Measurements from ENCODE around the gene TRPC1.
"Not testable (repeated sequence)": the region's sequence is repeated elsewhere in the genome, so short reads cannot be mapped to it uniquely, and the experiment has no call there.

TRPC1 gene

DNA sequence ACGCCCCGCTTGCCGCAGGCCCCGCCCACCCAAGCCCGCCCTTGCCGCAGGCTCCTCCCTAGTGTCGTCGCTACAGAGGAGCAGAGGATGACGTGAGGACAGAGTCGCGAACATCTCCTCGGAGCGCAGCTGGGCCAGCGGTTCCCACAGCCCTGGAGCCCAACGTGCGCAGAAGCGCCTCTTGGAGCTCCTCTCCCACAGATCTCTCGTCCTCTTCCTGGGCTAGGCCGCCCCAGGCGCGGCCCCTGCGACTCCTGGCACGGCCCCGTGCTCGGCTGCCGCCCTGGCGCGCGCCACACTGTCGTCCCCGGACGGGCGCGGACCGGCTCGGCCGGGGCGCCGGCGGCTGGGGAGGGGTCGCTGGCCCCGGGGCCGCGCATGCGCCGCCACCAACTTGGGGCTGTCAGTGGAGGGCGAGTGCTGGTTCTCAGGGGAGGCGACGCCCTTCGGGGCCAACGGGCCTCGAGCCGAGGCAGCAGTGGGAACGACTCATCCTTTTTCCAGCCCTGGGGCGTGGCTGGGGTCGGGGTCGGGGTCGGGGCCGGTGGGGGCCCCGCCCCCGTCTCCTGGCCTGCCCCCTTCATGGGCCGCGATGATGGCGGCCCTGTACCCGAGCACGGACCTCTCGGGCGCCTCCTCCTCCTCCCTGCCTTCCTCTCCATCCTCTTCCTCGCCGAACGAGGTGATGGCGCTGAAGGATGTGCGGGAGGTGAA, at the start of gene TRPC1:
TRPC1 (plus strand) TSS at position 67 of the 714 bp plus-strand sequence; CDS start at position 593, 526 bp downstream.
- DNase-seq (ENCODE audit: low read depth): peak; percentile 70

DNA sequence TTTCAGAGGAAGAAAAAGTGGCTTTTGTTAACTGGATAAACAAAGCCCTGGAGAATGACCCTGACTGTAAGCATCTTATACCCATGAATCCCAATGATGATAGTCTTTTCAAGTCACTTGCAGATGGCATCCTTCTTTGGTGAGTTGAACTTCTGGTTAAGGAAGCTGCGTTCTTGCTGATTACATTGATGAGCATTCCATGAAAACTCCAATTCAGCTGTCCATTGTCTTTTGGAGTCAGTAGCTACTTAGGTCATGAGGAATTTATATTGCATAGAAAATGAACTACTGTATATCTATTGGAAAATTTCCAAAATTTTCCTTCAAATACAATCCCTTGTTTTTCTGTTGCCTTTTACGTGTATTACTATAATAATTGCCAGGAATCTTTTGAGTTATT, 47.7 kb upstream of the TRPC1 start:
- no peak for DNase-seq (ENCODE audit: low read depth)

DNA sequence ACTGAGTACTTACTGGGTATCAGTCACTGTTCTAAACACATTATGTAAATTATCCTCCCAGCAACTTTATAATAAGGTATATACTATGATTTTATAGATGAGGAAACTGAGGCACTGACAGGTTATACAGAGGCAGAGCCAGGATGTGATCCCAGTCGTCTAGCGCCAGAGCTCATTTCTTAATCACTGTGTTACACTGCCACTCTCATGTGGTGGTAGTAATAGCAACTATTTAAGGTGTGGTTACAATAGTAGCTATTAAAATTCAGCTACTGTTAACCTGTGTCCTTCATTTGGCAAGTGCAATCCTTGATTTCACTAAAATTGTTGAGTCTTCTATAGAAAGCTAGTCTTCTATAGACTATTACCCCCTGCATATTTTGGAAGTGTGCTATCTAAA, 43.1 kb upstream of the TRPC1 start:
- no peak for DNase-seq (ENCODE audit: low read depth)

DNA sequence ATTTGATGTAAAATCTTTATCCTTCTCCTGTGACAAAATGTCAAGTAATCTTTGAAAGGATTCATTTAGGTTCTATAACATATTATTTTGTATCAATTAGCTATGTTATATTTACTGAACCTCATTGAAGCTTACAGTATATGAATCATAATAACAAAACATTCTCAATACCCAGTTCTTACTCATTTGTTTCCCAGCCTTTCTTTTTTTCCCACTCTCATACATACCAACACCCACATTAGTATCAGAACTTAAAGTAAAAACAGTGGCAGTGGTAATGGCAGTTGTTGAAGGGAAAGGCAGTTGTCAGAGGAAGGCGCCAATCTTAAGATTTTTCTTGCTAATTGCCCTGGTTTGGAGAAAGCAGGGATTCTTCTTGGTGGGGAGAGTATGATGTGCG, 33.2 kb upstream of the TRPC1 start:
- DNase-seq (ENCODE audit: low read depth): no peak

DNA sequence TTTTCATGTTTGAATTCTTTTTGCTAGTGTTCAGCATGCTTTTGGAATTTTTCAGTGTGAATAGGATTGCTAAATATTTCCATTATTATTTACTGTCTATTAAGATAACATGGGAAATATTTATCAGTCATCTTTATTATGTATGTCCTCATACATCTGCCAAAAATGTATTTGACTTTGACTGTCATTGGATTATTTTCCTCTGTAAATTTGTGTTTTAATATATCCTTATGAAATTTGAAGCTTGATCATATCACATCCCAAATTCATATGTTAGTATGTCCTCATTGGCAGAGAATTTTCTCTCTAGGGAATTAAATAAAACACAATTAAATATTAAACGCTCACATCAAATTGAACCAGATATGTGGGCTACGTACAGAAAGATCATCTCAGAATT, 32.3 kb upstream of the TRPC1 start:
- DNase-seq (ENCODE audit: low read depth): no peak

DNA sequence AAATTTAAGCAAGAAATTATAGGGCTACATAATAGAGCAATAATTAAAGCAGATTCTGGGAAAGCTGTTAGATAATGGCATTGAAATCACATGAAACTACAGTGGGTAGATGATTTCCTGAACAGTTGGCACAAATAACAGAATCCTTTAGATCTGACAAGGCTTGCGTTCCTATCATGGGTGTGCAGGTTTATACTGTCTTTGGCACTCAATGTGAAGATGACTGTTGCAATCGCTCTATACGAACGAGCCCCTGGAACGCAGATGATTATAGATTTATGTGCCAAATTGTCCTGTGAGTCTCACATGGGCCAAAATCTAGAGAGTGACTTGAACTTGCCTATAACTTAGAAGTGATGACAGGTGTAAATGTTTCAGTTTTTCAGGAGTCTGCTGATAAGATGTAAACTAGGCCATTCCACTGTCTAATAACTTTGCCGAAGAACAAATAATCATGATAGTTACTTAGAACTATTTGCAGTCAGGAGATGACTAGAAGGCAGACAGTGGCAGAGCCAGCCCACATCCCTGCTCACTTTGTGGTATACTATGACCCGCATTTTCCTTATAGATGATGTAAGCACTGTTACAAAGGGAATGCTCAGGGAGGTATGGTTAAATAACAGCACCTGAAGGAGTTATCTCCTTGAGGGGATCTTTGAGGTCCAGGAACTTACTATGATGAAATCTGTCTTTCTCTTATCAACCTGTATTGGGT, 30.5 kb upstream of the TRPC1 start:
- DNase-seq (ENCODE audit: low read depth): no peak

DNA sequence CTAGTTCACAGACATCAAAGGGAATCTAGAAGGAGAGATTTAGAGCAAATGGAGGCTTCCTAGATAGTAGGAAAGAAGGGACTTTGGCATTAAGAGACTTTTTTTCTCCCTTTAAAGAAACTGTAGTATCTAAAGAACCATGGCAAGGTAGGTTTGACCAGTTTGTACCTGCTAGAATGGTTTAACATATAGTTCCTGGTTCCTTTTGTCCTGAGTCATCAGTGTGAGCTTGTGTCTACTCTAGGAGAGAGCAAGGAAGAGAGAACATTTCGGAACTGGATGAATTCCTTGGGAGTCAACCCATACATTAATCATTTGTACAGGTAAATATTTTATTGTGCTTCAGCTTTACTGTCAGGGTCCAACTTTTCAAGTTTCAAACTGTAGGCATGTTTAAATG, 29.6 kb upstream of the TRPC1 start:
- DNase-seq (ENCODE audit: low read depth): no peak

DNA sequence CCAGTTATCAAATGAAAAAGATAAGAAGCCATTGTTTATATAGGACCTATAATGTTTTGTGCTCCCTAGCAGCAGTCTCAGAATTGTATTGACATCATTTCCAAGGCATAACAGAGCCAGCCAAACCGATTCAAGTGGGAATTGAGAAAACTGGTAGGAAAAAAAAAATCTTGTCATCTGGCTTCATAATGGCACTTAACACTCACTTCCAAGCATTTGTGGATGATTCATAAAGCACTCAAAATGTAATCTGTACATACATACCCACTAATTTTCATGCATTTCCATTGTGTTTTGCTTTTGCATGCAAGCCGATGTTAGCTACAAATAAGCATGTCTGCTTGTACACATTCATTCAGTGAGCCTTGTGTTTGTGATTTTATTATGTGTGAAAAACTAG, 18.6 kb upstream of the TRPC1 start:
- no peak for DNase-seq (ENCODE audit: low read depth)

DNA sequence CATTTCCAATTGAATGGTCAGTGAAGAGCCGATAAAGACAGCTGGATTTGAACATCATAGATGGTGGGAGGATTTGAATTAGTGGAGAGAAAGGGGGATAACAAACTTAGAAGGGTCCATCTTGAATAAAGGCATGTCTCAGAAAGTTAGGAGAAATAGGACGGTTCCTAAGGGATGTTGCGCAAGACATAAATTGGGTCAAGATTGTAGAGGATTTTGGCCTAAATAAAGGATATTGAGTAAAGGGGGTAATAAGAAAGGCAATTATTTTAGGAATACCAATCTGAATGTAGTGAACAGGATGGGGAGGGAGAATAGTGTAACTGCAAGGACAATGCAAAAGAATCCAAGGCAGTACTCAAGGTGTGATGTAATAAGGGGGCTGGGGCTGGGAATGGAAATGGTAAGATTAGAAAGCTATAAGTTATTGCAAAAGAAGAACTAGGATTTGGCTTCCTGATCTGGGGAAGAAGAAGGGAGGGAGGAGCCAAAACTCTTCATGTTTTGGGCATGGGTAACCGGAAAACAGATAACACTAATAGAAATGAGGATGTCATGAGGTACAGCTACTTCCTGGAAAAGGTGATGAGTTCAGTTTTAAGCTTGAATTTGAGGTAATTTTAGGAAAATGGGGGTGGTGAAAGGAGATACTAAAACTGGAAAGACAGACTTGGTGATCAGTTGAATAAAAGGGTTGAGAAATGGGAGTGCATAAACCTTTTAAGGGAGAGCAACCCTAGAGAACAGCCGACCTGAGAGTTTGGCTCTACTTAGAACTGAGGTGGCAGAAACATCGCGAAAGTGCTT, 17.3 kb upstream of the TRPC1 start:
- no peak for DNase-seq (ENCODE audit: low read depth)

DNA sequence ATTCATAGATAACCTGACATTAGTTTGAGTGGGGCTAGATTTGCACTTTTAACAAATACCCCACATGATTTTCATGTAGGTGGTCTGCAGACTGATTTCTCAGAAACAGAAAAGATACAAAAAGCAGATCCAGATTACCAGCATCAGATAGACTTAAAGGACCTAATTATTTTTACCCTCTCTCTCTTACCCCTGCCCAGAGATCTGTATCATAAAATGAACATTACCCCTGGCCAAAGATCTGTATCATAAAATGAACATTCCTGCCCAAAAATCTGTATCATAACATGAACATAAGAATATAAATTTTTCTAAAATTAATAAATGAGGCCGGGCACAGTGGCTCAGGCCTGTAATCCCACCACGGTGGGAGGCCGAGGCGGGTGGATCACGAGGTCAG, 14.6 kb upstream of the TRPC1 start:
- DNase-seq (ENCODE audit: low read depth): no peak

DNA sequence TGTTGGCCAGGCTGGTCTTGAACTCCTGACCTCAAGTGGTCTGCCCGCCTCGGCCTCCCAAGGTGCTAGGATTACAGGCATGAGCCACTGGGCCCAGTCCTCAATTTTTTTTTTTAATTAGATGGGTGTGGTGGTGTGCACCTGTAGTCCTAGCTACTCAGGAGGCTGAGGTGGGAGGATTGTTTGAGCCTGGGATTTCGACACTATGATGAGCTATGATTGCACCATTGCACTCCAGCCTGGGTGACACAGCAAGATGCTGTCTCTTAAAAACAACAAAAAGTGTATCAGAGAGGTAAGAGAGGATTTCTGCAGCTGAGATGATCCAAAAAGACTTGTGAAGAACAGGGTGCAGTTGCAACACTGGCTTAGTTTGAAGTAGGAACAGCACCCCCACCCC, 9.0 kb upstream of the TRPC1 start:
- not testable (repeated sequence) for DNase-seq (ENCODE audit: low read depth)

DNA sequence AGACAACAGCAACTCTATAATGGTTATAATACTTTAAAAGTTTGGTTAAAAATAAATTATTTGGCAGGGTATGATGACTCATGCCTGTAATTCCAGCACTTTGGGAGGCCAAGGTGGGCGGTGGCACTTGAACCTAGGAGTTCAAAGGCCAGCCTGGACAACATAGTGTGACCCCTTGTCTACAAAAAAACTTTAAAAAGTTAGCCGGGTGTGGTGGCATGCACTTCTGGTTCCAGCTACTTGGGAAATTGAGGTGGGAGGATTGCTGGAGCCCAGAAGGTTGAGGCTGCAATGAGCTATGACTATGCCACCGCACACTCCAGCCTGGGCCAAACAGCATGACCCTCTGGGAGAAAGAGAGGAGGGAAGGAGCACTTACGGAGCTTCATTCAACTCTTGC, 7.7 kb upstream of the TRPC1 start:
- no peak for DNase-seq (ENCODE audit: low read depth)

DNA sequence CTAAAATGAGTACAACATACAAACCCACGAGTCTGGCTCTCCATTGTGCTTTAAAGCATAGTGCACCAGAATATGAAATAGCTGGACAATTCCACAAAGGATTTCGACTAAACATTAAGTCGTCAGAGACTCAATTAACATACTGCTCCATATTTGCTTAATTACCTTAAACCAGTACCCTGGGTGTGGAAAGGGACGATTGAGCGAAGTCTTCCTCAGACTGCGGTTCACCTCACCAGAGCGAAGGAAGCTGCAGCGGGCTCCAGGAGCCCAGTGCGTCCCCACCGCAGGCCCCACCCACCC, 218 bp upstream of the TRPC1 start:
- no peak for DNase-seq (ENCODE audit: low read depth)

DNA sequence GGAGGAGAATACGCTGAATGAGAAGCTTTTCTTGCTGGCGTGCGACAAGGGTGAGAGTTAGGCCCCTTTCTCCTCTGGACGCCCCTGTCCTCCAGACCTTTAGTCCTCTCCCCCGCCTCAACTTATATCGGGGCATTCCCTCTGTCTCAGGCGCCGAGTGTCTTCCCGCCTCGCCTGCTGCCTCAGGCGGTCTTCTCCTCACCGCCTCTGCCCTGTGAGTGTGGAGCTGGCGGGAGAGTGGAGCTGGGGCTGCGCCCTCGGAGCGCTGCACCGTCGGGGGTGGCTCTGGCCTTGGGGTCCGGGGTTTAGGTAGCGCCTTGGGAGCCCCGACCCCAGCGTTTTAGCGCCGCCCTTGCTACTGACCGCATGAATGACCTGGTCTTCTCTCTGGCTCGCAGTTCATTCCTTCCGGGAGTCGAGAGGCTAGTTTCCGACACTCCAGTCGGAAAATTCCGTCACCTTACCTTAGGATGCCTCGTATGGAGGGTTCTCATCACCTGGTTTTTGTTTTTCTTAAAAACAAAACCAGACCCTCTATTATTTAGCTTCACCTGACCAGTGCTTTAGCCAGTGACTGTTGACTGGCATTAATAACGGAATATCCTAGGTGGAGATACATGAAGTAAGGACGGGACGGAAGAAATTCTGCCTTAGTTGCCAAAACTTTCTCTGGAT, 985 bp downstream of the TRPC1 start:
- DNase-seq (ENCODE audit: low read depth): peak; percentile 7

DNA sequence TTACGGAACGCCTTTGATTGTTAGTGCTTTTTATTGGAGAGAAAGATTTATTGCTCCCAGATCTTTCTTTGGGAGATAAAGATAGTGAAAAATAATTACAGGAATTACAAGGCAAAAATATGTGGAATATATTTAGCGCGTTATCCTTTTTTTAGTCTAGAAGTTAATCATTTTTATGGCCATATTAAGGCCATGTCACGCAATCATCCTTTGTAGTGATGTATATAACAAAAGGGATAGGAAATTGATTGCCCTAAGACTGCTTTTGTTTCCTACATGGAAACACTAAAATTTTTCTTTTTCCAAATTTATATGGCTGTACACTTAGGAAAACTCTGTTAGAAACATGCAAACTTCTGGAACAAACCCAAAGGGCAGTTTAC, 1.5 kb downstream of the TRPC1 start:
- no peak for DNase-seq (ENCODE audit: low read depth)

DNA sequence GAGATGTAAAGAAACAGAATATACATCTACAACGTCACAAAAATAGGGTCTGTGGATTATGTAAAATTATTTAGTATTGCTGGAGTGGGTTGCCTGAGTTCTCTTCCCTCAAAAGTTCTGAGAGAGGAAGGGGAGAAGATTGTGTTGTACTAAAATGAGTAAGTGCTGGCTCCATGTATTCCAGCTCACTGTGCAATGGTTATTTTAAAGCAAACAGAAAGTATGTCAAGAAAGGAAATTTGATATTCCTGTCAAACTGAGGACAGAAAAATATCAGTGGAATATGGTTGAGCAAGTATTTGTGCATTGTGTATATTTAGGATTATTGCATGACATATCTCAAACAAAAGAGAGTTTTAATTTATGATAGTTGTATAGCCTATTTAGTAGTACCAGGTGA, 2.2 kb downstream of the TRPC1 start:
- no peak for DNase-seq (ENCODE audit: low read depth)

DNA sequence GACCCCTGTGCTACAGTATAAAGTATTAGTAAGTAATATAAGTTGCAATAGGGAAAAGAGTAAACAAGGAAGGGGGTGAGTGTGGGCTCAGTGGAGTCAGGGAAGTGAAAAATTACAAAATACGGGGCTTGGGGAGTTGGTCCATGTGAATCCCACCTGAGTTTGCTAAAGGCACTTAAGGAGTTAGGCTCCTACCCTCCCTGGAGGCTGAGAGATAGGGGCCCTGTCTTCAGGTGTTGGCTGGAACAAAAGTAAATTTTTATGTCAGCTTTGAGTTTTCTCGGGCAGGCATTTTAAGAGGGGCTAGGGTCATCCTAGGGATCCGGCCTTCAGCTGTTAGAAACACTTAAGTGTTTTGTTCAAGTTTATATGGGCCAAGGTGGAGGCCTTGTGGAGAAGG, 8.2 kb downstream of the TRPC1 start:
- no peak for DNase-seq (ENCODE audit: low read depth)

DNA sequence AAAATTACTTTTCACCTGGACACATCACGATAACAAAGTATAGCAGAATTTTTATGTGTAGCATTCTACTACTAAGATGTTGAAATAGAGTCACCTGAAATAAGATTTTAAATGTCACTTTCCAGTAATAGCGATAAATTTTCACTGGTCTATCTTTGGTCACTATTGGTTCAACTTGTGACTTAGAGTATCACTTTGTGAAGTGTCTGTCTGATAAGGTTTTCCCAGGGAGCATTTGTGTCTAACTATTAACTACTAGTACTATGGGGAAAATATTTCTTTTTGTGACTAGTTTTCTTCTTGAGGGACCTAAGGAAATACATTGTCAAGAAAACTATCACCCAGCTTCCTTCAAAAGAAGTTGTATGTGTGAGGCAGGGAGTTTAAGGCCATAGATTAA, 11.0 kb downstream of the TRPC1 start:
- no peak for DNase-seq (ENCODE audit: low read depth)

DNA sequence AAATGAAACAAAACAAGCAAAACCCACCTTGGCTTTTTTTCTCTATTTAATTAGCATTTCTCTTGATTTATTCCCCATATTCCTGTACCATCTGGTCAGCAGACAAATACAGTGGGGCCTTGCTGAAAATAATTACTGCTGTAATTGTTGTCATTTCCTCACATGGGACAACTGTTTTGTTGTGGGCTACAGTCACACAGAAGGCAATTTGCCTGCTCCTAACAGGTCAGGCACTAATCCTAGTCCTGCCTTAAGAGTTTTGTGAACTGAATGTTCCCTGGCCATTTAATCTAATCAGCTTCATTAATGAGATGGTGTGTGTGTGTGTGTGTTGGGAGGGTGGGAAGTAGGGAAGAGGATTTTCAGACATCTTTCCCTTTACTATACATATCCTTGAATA, 11.6 kb downstream of the TRPC1 start:
- no peak for DNase-seq (ENCODE audit: low read depth)

DNA sequence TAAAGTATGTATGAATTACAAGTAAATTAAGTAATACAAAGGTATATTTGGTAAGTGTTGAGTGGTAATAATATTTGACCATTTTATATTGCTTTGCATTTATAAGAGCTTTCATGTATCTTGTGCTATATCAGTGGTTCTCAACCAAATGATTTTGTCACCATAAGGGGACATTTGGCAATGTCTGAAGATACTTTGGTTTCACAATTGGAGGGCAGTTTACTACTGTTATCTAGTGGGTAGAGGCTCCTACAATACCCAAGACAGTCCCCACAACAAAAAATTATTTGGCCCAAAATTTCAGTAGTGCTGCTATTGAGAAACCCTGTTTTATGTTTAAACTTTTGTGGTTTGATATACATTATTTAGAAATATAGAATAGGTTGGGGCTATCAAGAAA, 14.6 kb downstream of the TRPC1 start:
- no peak for DNase-seq (ENCODE audit: low read depth)

DNA sequence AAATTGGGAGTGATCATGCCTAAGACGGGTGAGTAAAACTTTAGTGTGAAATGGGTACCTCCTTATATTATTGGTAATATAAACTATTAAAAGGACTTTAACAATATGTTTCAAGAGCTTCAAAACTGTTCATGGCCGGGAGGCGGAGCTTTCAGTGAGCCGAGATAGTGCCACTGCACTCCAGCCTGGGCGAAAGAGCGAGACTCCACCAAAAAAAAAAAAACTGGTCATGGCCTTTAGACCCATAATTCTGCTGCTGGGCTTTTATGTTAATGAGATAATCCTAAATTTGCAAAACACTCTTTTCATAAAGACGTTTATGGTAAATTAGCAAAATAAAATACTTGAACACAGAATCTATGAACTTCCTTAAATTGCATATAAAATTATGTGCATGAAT, 22.8 kb downstream of the TRPC1 start:
- no peak for DNase-seq (ENCODE audit: low read depth)

DNA sequence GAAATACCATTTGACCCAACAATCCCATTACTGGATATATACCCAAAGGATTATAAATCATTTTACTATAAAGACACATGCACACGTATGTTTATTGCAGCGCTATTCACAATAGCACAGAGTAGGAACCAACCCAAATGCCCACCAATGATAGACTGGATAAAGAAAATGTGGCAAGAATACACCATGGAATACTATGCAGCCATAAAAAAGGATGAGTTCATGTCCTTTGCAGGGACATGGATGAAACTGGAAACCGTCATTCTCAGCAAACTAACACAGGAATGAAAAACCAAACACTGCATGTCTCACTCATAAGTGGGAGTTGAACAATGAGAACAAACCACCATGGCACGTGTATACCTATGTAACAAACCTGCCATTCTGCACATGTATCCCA, 26.7 kb downstream of the TRPC1 start:
- not testable (repeated sequence) for DNase-seq (ENCODE audit: low read depth)

DNA sequence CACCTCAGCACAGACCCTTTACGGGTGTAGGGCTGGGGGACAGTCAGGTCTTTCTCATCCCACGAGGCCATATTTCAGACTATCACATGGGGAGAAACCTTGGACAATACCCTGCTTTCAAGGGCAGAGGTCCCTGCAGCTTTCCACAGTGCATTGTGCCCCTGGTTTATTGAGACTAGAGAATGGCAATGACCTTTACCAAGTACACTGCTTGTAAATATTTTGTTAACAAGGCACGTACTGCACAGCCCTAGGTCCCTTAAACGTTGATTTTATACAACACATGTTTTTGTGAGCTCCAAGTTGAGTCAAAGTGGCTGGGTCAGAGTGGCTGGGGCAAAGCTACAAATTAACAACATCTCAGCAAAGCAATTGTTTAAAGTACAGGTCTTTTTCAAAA, 28.8 kb downstream of the TRPC1 start:
- not testable (repeated sequence) for DNase-seq (ENCODE audit: low read depth)

All from activated T-cell treated with anti-CD3 and anti-CD28 coated beads for 48 hours (primary cell).